Stimulated activated memory B cell treated with anti-CD40 and anti-IgM and Interleukin-4, amounts not matched to agents 10 μg/mL and 1 μg/mL and 100 μg/mL, for 72 hours (primary cell): ENCODE results near the gene P2RX6.

ENCODE experiments used
- ATAC-seq: fragments of 150-1000 bp; cut with Tn5 transposase; 2 replicates; pipeline ENCODE4 v1.10.0; 2021
- H3K27ac Mint-ChIP-seq: one replicate; pipeline ENCODE4 v1.8.0; 2022; ENCODE audit warnings: mild to moderate bottlenecking, mixed read lengths
- H3K27me3 Mint-ChIP-seq: one replicate; pipeline ENCODE4 v1.8.0; 2022; ENCODE audit warnings: mixed read lengths
- H3K36me3 Mint-ChIP-seq: one replicate; pipeline ENCODE4 v1.8.0; 2022; ENCODE audit warnings: mixed read lengths
- H3K4me1 Mint-ChIP-seq: one replicate; pipeline ENCODE4 v1.8.0; 2022; ENCODE audit warnings: mixed read lengths
- H3K4me3 Mint-ChIP-seq: one replicate; pipeline ENCODE4 v1.8.0; 2022; ENCODE audit warnings: mild to moderate bottlenecking, moderate library complexity, mixed read lengths
- H3K9me3 Mint-ChIP-seq: one replicate; pipeline ENCODE4 v1.8.0; 2022; ENCODE audit warnings: mixed read lengths

Gene P2RX6

GRCh38 chr22:20976291-20976877, 38.6 kb upstream of the P2RX6 start:
- no peak overlapping the region for H3K4me3 Mint-ChIP-seq
- peaks cover 37% of the 10 kb centered on the region for H3K4me1 Mint-ChIP-seq
- no peak overlapping the region for H3K27ac Mint-ChIP-seq
- H3K27me3 Mint-ChIP-seq = no peaks in the 10 kb centered on the region
- peaks cover 5% of the 10 kb centered on the region for H3K36me3 Mint-ChIP-seq
- ATAC-seq = no peak
- peaks cover 3% of the 10 kb centered on the region for H3K9me3 Mint-ChIP-seq

GRCh38 chr22:20977019-20977418, 37.9 kb upstream of the P2RX6 start:
- peaks cover 5% of the 10 kb centered on the region for H3K36me3 Mint-ChIP-seq
- H3K4me3 Mint-ChIP-seq = no peak overlapping the region
- no peaks in the 10 kb centered on the region for H3K27me3 Mint-ChIP-seq
- ATAC-seq = no peak
- peaks cover 3% of the 10 kb centered on the region for H3K9me3 Mint-ChIP-seq
- H3K27ac Mint-ChIP-seq = no peak overlapping the region
- H3K4me1 Mint-ChIP-seq = peaks cover 36% of the 10 kb centered on the region

GRCh38 chr22:20977516-20978170, 37.3 kb upstream of the P2RX6 start:
- no peak for ATAC-seq
- Mint-ChIP-seq H3K9me3 (peaks cover 3% of the 10 kb centered on the region), H3K27me3 (no peaks in the 10 kb centered on the region), H3K4me1 (peaks cover 38% of the 10 kb centered on the region), H3K36me3 (peaks cover 5% of the 10 kb centered on the region), H3K4me3 (no peak overlapping the region), H3K27ac (no peak overlapping the region)

GRCh38 chr22:20978419-20978818, 36.5 kb upstream of the P2RX6 start:
- H3K4me3 Mint-ChIP-seq = no peak overlapping the region
- peaks cover 3% of the 10 kb centered on the region for H3K9me3 Mint-ChIP-seq
- peaks cover 5% of the 10 kb centered on the region for H3K36me3 Mint-ChIP-seq
- peaks cover 41% of the 10 kb centered on the region for H3K4me1 Mint-ChIP-seq
- no peak overlapping the region for H3K27ac Mint-ChIP-seq
- H3K27me3 Mint-ChIP-seq = no peaks in the 10 kb centered on the region
- ATAC-seq = no peak

- peaks cover 12% of the 10 kb centered on the region for H3K36me3 Mint-ChIP-seq
- peak; percentile 64 for ATAC-seq
Measured at GRCh38 chr22:20979243-20979809, 35.6 kb upstream of the P2RX6 start.

GRCh38 chr22:20979940-20980453, 35.0 kb upstream of the P2RX6 start:
- peaks cover 49% of the 10 kb centered on the region for H3K4me1 Mint-ChIP-seq
- H3K4me3 Mint-ChIP-seq = no peak overlapping the region
- H3K27ac Mint-ChIP-seq = no peak overlapping the region
- ATAC-seq = no peak
- peaks cover 12% of the 10 kb centered on the region for H3K36me3 Mint-ChIP-seq
- H3K9me3 Mint-ChIP-seq = peaks cover 3% of the 10 kb centered on the region
- H3K27me3 Mint-ChIP-seq = no peaks in the 10 kb centered on the region

More at GRCh38 chr22:20979243-20979809, 35.6 kb upstream of the P2RX6 start:
- peak overlapping the region; percentile 72 for H3K4me3 Mint-ChIP-seq
- peaks cover 3% of the 10 kb centered on the region for H3K9me3 Mint-ChIP-seq
- no peak overlapping the region for H3K27ac Mint-ChIP-seq
- peaks cover 49% of the 10 kb centered on the region for H3K4me1 Mint-ChIP-seq
- H3K27me3 Mint-ChIP-seq = no peaks in the 10 kb centered on the region

- ATAC-seq = no peak
- Mint-ChIP-seq H3K27me3 (no peaks in the 10 kb centered on the region), H3K9me3 (peaks cover 3% of the 10 kb centered on the region), H3K27ac (peak overlapping the region; percentile 92), H3K4me1 (peaks cover 49% of the 10 kb centered on the region), H3K4me3 (no peak overlapping the region), H3K36me3 (peaks cover 12% of the 10 kb centered on the region)
Measured at GRCh38 chr22:20980523-20980922, 34.4 kb upstream of the P2RX6 start.

GRCh38 chr22:20980938-20981722, 33.8 kb upstream of the P2RX6 start:
- H3K27ac Mint-ChIP-seq = peak overlapping the region; percentile 92
- H3K36me3 Mint-ChIP-seq = peaks cover 13% of the 10 kb centered on the region
- H3K4me3 Mint-ChIP-seq = peak overlapping the region; percentile 95
- H3K9me3 Mint-ChIP-seq = peaks cover 3% of the 10 kb centered on the region
- peaks cover 49% of the 10 kb centered on the region for H3K4me1 Mint-ChIP-seq
- H3K27me3 Mint-ChIP-seq = no peaks in the 10 kb centered on the region
- ATAC-seq = no peak

GRCh38 chr22:20981787-20982562, 33.0 kb upstream of the P2RX6 start, which contains the start of gene LZTR1:
Gene LZTR1 (plus strand): TSS chr22:20982297. CDS start chr22:20982372, 75 bp downstream.
- H3K4me1 Mint-ChIP-seq = peaks cover 49% of the 10 kb centered on the region
- ATAC-seq = peak; percentile 92
- H3K27ac Mint-ChIP-seq = peak within 1 kb of the TSS; percentile 92
- peak within 1 kb of the TSS; percentile 95 for H3K4me3 Mint-ChIP-seq
- peaks cover 3% of the 10 kb centered on the region for H3K9me3 Mint-ChIP-seq
- H3K36me3 Mint-ChIP-seq = peaks cover 19% of the 10 kb centered on the region
- H3K27me3 Mint-ChIP-seq = no peaks in the 10 kb centered on the region

GRCh38 chr22:20982563-20982882, 32.4 kb upstream of the P2RX6 start:
- peak; percentile 24 for ATAC-seq
- no peaks in the 10 kb centered on the region for H3K27me3 Mint-ChIP-seq
- H3K36me3 Mint-ChIP-seq = peaks cover 20% of the 10 kb centered on the region

GRCh38 chr22:20983081-20983771, 31.7 kb upstream of the P2RX6 start:
- Mint-ChIP-seq H3K36me3 (peaks cover 25% of the 10 kb centered on the region), H3K9me3 (peaks cover 3% of the 10 kb centered on the region), H3K4me3 (peak overlapping the region; percentile 95), H3K4me1 (peaks cover 49% of the 10 kb centered on the region), H3K27me3 (no peaks in the 10 kb centered on the region), H3K27ac (peak overlapping the region; percentile 92)
- ATAC-seq = no peak

More at GRCh38 chr22:20982563-20982882, 32.4 kb upstream of the P2RX6 start:
- peaks cover 3% of the 10 kb centered on the region for H3K9me3 Mint-ChIP-seq
- H3K4me1 Mint-ChIP-seq = peaks cover 49% of the 10 kb centered on the region
- peak overlapping the region; percentile 92 for H3K27ac Mint-ChIP-seq
- peak overlapping the region; percentile 95 for H3K4me3 Mint-ChIP-seq

- H3K9me3 Mint-ChIP-seq = no peaks in the 10 kb centered on the region
- H3K4me1 Mint-ChIP-seq = peaks cover 29% of the 10 kb centered on the region
- no peak overlapping the region for H3K27ac Mint-ChIP-seq
- ATAC-seq = no peak
- H3K36me3 Mint-ChIP-seq = peaks cover 25% of the 10 kb centered on the region
- H3K4me3 Mint-ChIP-seq = no peak overlapping the region
- H3K27me3 Mint-ChIP-seq = no peaks in the 10 kb centered on the region
Measured at GRCh38 chr22:20985720-20986119, 29.2 kb upstream of the P2RX6 start.

- H3K27ac Mint-ChIP-seq = no peak overlapping the region
- no peak overlapping the region for H3K4me3 Mint-ChIP-seq
- no peak for ATAC-seq
- peaks cover 23% of the 10 kb centered on the region for H3K4me1 Mint-ChIP-seq
- peaks cover 32% of the 10 kb centered on the region for H3K36me3 Mint-ChIP-seq
- H3K9me3 Mint-ChIP-seq = no peaks in the 10 kb centered on the region
- no peaks in the 10 kb centered on the region for H3K27me3 Mint-ChIP-seq
Measured at GRCh38 chr22:20986365-20986764, 28.6 kb upstream of the P2RX6 start.

GRCh38 chr22:20987375-20987774, 27.6 kb upstream of the P2RX6 start:
- no peak overlapping the region for H3K27ac Mint-ChIP-seq
- H3K27me3 Mint-ChIP-seq = no peaks in the 10 kb centered on the region
- no peak for ATAC-seq
- peaks cover 16% of the 10 kb centered on the region for H3K4me1 Mint-ChIP-seq
- no peaks in the 10 kb centered on the region for H3K9me3 Mint-ChIP-seq
- H3K36me3 Mint-ChIP-seq = peaks cover 32% of the 10 kb centered on the region
- no peak overlapping the region for H3K4me3 Mint-ChIP-seq
